ENCODE data around the gene PLCL1. TPM values are rescaled to one million over a fixed set of nuclear protein-coding genes. Genes with fewer than 3 reads are reported as not detected.

The PLCL1 gene
- total RNA-seq, 2 donors from 2014 or later, result 2.0 to 2.9 TPM

GRCh38 chr2:198036029-198036879 lies 231.9 kb downstream of the PLCL1 start:
- TF ChIP-seq CTCF (IDR thresholded peaks at IDR 0.05), result no peak
- TF ChIP-seq POLR2A (IDR thresholded peaks at IDR 0.05), result no peak
- ATAC-seq (no peak), DNase-seq (no peak)
- intact Hi-C loops (cut with DNase I), result no loop called here
- H3K27ac ChIP-seq, result no peak overlapping the region
- no peaks in the 10 kb centered on the region for H3K4me1 ChIP-seq
- WGBS, 2 donors, result 0 to 35% methylated on average over 1 of the region's 1 CpG
- H3K36me3 ChIP-seq (replicated peaks in 1 of 2; ENCODE audit: insufficient read depth in 1 of 2, low read depth in 2 of 2), result no peaks in the 10 kb centered on the region
- no peak overlapping the region for H3K4me3 ChIP-seq
- no peaks in the 10 kb centered on the region for H3K27me3 ChIP-seq
- H3K9me3 ChIP-seq, result no peaks in the 10 kb centered on the region

- Histone ChIP-seq H3K4me1 (no peaks in the 10 kb centered on the region), H3K4me3 (no peak overlapping the region), H3K36me3 (replicated peaks in 1 of 2; ENCODE audit: insufficient read depth in 1 of 2, low read depth in 2 of 2) (no peaks in the 10 kb centered on the region), H3K27me3 (no peaks in the 10 kb centered on the region), H3K27ac (no peak overlapping the region), H3K9me3 (no peaks in the 10 kb centered on the region)
- ATAC-seq, result no peak
- intact Hi-C loops (cut with DNase I), result no loop called here
- WGBS, 2 donors, result 65 to 92% methylated on average over 2 of the region's 2 CpGs
- no peak for DNase-seq
- no peak for TF ChIP-seq CTCF (IDR thresholded peaks at IDR 0.05)
- no peak for TF ChIP-seq POLR2A (IDR thresholded peaks at IDR 0.05)
Observed at GRCh38 chr2:198040835-198041234, 236.4 kb downstream of the PLCL1 start.

GRCh38 chr2:198042189-198042588 lies 237.8 kb downstream of the PLCL1 start:
- Histone ChIP-seq H3K27me3 (no peaks in the 10 kb centered on the region), H3K27ac (no peak overlapping the region), H3K4me3 (no peak overlapping the region), H3K36me3 (replicated peaks in 1 of 2; ENCODE audit: insufficient read depth in 1 of 2, low read depth in 2 of 2) (no peaks in the 10 kb centered on the region), H3K9me3 (no peaks in the 10 kb centered on the region), H3K4me1 (no peaks in the 10 kb centered on the region)
- DNase-seq, result no peak
- no peak for ATAC-seq
- TF ChIP-seq POLR2A (IDR thresholded peaks at IDR 0.05) (no peak), CTCF (IDR thresholded peaks at IDR 0.05) (no peak)
- intact Hi-C loops (cut with DNase I), result no loop called here
- WGBS, 2 donors, result 30 to 31% methylated on average over 1 of the region's 1 CpG

- Histone ChIP-seq H3K4me1 (no peaks in the 10 kb centered on the region), H3K36me3 (replicated peaks in 1 of 2; ENCODE audit: insufficient read depth in 1 of 2, low read depth in 2 of 2) (no peaks in the 10 kb centered on the region), H3K4me3 (no peak overlapping the region), H3K27me3 (no peaks in the 10 kb centered on the region), H3K27ac (no peak overlapping the region), H3K9me3 (no peaks in the 10 kb centered on the region)
- ATAC-seq, result no peak
- TF ChIP-seq CTCF (IDR thresholded peaks at IDR 0.05) (no peak), POLR2A (IDR thresholded peaks at IDR 0.05) (no peak)
- 86 to 94% methylated on average over 2 of the region's 2 CpGs for WGBS, 2 donors
- DNase-seq, result no peak
- intact Hi-C loops (cut with DNase I), result no loop called here
Observed at GRCh38 chr2:198044777-198045176, 240.4 kb downstream of the PLCL1 start.

GRCh38 chr2:198045227-198045626 lies 240.8 kb downstream of the PLCL1 start:
- ATAC-seq (no peak), DNase-seq (no peak)
- TF ChIP-seq POLR2A (IDR thresholded peaks at IDR 0.05) (no peak), CTCF (IDR thresholded peaks at IDR 0.05) (no peak)
- intact Hi-C loops (cut with DNase I), result no loop called here
- Histone ChIP-seq H3K4me3 (no peak overlapping the region), H3K36me3 (replicated peaks in 1 of 2; ENCODE audit: insufficient read depth in 1 of 2, low read depth in 2 of 2) (no peaks in the 10 kb centered on the region), H3K4me1 (no peaks in the 10 kb centered on the region), H3K27ac (no peak overlapping the region), H3K9me3 (no peaks in the 10 kb centered on the region), H3K27me3 (no peaks in the 10 kb centered on the region)
